HG02884 (cell line): Measurements from ENCODE around the gene NXPH1.

Source experiments
- ATAC-seq: cut with Tn5 transposase; IDR thresholded peaks from one replicate; pipeline ENCODE4 v1.9.1; 2021; ENCODE audit warnings: mild to moderate bottlenecking, moderate library complexity; ENCODE audit not compliant: unreplicated experiment

The NXPH1 gene

GRCh38 chr7:8585591-8585990 lies 152.2 kb downstream of the NXPH1 start:
- ATAC-seq: no peak

DNA sequence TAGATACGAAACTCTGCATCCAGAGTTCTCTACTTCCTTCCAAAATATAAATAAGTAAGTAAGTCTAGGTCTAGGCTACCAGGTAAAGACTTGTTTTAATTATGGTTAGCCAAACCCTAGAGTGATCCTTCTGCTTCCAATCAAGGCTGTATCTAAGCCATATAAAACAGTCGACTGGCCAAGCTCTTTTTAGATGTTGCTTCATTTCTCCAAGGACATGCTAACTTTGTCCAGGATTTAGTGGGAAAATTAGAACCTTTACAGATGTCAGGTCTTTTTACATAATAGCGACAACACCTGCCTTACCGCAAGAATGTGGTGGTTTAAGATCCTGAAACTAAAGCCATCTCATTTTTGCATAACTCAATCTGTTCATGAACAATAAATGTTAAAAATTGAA lies 156.8 kb downstream of the NXPH1 start:
- no peak for ATAC-seq

GRCh38 chr7:8590791-8591190 lies 157.4 kb downstream of the NXPH1 start:
- no peak for ATAC-seq

- ATAC-seq: no peak
Observed at GRCh38 chr7:8591289-8591688, 157.9 kb downstream of the NXPH1 start.

DNA sequence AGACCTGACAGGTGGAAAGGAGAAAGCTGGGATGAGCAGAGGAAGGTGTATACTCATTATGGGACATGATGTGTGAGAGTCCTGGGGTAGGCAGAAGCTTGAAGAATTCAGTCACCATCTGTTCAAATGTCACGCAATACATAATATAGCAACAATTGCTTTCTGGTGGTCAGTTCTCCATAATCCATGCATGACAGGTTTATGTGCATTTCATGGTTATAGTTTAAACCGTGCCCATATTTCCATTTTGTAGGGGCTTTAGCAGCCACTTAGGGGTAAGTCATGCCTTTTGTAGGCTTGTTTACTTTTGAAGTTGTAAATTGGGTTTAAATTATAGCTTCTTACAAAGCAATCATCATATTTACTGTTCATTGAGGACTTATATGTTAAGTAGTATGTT lies 158.8 kb downstream of the NXPH1 start:
- no peak for ATAC-seq

- no peak for ATAC-seq
Observed at GRCh38 chr7:8594115-8594514, 160.7 kb downstream of the NXPH1 start.

- ATAC-seq: no peak
Observed at GRCh38 chr7:8597565-8597964, 164.2 kb downstream of the NXPH1 start.

- ATAC-seq: no peak
Observed at GRCh38 chr7:8601121-8601520, 167.7 kb downstream of the NXPH1 start.

- no peak for ATAC-seq
Observed at GRCh38 chr7:8605221-8605620, 171.8 kb downstream of the NXPH1 start.

DNA sequence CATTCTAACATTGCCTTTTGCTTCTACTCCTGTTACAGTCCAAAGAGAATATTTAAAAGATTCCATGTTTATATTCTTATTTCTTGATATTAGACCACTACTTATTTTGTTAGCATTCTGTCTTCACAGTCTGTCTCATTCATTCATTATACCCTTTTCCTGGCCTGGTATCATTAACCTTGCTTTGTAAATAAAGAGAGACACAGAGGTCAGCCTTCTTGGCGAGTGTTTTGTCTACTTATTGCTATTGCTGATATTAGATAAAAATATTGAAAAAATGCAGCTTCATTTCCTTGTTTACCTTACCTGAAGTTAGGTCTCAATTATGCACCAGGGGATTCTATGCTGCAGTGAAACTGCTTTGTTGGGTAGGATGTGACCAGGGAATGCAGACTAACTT lies 179.2 kb downstream of the NXPH1 start:
- ATAC-seq: no peak

- no peak for ATAC-seq
Observed at GRCh38 chr7:8613191-8613590, 179.8 kb downstream of the NXPH1 start.

DNA sequence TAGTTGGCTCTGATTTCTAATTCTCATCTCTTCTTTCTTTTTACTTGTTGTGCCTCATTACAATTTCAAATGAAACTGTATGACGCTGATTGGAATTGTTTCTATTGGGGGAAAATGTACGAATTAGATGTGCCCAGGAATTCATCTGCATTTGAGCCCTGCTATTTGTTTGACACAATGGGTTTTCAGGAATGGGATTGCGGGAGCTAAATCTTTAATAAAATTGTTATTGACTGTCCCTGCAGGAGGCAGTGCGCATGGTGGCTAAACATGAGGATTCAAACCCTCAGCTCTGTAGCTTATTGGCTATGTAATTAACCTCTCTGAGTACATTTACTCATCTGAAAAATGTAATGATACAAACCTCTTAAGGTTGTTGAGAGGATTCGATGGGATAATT lies 181.6 kb downstream of the NXPH1 start:
- no peak for ATAC-seq

DNA sequence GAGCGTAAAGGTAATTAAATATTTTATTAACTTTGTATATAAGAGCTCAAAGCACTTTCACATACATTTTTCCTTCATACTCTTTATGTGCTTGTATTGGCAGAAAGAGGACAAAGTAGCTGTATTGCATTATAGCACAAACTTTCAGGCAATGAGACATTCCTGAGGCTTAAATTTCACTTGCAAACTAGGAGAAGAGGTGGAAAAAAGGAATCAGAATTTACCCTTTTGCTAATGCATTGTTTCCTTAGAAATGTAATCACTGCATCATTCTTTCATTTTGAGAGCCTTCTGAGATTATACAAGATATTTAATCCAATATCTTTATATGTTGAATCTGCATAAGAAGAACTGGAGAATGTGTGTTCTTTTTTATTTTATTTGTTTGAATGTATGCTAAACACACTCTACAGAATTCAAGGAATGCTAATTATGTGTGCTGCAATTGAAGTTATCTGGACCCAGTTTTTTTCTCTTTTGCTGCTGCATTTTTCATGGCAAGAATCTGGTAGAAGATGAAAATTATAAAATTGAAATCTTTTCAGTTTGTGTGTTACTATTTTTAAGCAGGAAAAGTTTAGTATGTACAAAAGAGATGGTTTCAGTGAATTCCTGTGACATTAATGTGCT lies 185.1 kb downstream of the NXPH1 start:
- ATAC-seq: no peak

DNA sequence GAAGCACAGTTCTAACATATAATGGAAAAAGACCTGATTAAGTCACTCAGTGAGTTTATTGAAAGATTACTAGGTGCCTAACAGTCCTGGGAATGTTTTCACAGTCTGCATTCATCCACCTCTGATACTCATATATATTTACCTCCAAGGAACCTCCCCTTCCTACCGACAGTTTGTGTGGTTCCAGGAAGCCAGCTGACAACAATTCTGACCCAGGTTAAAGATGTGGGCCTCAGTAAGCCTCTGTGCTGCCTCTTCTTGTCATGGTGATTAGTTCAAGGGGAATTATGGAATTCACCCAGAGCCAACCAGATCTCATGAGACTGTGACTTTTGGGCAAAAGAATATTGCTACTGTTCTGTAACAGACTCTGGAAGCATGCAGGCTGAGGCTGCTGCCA lies 186.8 kb downstream of the NXPH1 start:
- no peak for ATAC-seq

DNA sequence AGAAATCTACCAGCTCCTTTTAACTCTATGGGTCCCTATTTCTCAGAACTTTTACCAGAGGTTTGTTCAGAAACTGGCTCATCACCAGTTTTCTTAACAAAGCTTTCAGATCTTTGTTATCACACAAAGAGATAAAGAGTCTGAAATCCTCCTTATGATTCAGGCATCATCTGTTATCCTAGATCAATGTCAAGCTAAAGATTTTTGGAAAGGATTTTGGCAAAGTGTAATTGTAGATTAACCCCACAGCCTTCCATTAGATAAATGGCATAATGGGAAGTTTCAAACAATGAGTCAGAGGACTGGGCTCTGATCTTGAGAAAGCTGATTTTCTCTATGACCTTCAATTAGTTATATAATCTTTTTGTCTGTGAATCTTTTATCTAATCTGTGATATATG lies 192.2 kb downstream of the NXPH1 start:
- no peak for ATAC-seq

DNA sequence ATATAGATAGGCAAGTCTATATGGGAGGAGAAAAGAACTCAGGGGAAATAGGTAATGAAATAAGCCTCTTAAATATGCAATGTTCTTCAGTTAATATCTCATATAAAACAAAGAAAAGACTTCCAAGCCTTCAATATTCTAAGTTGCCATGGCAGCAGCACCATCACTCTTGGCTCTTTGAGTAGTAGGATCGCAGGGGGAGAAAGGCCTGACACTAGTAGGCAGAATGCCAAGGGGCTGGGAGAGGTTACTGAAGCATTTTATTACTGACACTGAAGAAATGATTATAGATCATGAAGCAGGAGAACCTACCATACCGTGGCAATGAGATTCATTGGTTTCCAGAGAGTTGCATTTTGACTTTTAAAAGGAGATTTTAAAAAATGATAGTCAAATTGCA lies 193.9 kb downstream of the NXPH1 start:
- no peak for ATAC-seq

DNA sequence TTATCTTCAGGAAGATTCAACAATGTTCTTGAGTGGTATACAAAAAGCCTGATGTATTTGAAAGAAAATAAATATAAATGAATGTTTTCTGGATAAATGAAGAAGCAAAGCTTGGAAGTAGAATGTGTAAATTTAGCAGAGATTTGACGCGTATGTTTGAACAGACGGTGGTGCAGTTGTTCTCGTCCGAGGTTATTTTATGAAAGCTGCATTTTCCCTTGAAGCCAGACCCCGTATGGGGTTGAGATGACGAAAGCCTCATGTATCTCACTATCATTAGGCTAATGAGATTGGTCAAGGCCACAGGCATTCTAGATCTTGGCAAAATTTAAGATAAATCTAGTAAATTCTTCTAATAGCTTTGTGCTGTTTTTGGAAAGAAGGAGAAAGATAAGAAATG lies 195.2 kb downstream of the NXPH1 start:
- ATAC-seq: no peak

- no peak for ATAC-seq
Observed at GRCh38 chr7:8629504-8629903, 196.1 kb downstream of the NXPH1 start.

DNA sequence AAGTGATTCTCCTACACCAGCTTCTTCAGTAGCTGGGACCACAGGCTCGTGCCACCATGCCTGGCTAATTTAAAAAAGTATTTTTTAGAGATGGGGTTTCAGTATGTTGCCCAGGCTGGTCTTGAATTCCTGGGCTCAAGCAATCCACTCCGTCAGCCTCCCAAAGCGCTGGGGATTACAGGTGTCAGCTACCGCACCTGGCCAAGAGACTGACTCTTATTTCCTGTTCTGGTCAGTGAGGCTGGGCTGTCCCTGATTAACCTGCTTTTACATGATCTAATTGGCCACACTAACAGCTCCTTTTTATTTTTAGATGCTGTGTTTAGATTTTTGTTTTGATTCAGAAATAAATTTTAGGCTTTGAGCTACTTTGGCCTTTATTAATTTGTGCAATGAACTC lies 203.9 kb downstream of the NXPH1 start:
- no peak for ATAC-seq

GRCh38 chr7:8638076-8638475 lies 204.7 kb downstream of the NXPH1 start:
- no peak for ATAC-seq

- ATAC-seq: no peak
Observed at GRCh38 chr7:8639668-8640067, 206.3 kb downstream of the NXPH1 start.

- ATAC-seq: no peak
Observed at GRCh38 chr7:8640671-8641070, 207.3 kb downstream of the NXPH1 start.
